ENCODE measurements around the gene ESYT1.

Gene ESYT1

DNA sequence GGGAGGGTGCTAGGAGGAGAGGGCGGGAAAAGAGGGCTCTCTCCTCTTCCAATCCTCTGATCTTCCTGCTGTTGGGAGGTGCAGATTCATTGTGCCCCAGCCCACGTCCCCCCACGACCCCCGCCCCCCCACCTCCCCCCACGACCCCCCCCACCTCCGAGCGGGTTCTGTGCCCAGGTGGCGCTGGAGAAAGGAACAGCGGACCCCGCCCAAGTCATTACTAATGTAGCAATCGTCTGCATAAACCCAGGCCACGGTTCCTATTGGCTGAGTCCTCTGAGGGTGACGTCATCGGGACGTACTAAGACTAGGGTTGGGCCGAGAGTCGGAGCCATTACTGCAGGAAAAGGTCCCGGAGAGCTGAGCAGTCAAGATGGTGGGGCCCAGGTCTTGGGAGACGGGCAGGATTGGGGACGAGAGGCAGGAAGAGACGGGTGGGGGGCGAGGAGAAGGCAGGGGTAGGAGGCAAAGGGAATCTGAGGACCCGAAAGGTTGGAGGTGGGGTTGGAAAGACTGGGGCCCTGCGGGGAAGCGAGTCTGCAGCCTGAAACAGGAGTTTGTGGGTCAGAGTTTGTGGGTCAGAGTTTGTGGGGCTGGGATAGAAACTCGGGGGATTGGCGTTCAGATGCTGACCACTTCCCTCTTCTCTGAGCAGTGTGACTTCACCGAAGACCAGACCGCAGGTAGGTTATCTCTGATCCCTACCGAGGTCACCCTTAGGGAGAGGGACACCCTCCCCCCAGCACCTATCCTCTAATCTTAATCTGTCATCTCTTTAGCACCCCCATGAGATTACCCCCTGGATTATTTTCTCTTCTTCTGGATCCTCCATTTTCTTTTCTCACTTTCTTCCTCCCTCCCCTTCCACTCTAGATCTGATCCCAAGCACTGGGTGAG is 30.2 kb downstream of the ESYT1 start, which contains the start of gene MYL6:
Gene MYL6 (plus strand): TSS at position 331 of the 897 bp plus-strand sequence. CDS start 43 bp downstream, at position 374.
- Histone ChIP-seq H3K27ac (ENCODE audit: extremely low read depth, low read depth, low read length) (peak within 1 kb of the TSS; percentile 92), H3K4me3 (ENCODE audit: low read depth, low read length) (peak within 1 kb of the TSS; percentile 90), H3K9me3 (ENCODE audit: control insufficient read depth, insufficient read depth, low read depth, low read length) (no peaks in the 10 kb centered on the region), H3K36me3 (ENCODE audit: control insufficient read depth in 2 of 2, insufficient read depth in 1 of 2, low read length in 2 of 2) (peaks cover 16 to 63% of the 10 kb centered on the region in 2 experiments), H3K4me1 (ENCODE audit: control insufficient read depth, insufficient read depth, low read length) (peaks cover 3% of the 10 kb centered on the region; the same call in 1 of the 2 replicates)
- CTCF ChIA-PET = interaction anchor here (0.6 to 2.0 kb wide), 6 partner anchors 31 to 396 kb away, joined by 3 to 17 read pairs (median 6); partner anchors contain the start of genes ERBB3, ESYT1 and SMARCC2
- POLR2A ChIA-PET = interaction anchor here (0.5 to 2.8 kb wide), 18 partner anchors 10 to 478 kb away, joined by 3 to 42 read pairs (median 4); partner anchors contain the start of genes ESYT1, PA2G4, RNF41 and SMARCC2
- TF ChIP-seq ZNF169 (tag by site-specific recombination; IDR thresholded peaks at IDR 0.05) (peak; percentile 63; the same call in 1 of the 2 replicates), ZNF324 (tag by site-specific recombination; IDR thresholded peaks at IDR 0.05) (peak; percentile 91), ZNF610 (tag by site-specific recombination; IDR thresholded peaks at IDR 0.05; ENCODE audit: borderline replicate concordance) (peak; percentile 61; the same call in 1 of the 2 replicates), ZEB2 (tag by site-specific recombination; IDR thresholded peaks at IDR 0.05) (peak; percentile 60; the same call in 1 of the 2 replicates), ZNF48 (tag by site-specific recombination; IDR thresholded peaks at IDR 0.05) (no peak), SCRT1 (tag by site-specific recombination; IDR thresholded peaks at IDR 0.05; ENCODE audit: borderline replicate concordance) (peak; percentile 11; the same call in 1 of the 2 replicates), ZNF366 (tag by site-specific recombination; conservative IDR thresholded peaks at IDR 0.05) (peak; percentile 65; the same call in 1 of the 2 replicates), GLI2 (tag by site-specific recombination; IDR thresholded peaks at IDR 0.05; ENCODE audit: borderline replicate concordance, low read depth) (no peak), ZBTB17 (tag by site-specific recombination; IDR thresholded peaks at IDR 0.05) (peak; percentile 72), ZNF391 (tag by site-specific recombination; IDR thresholded peaks at IDR 0.05; ENCODE audit: borderline replicate concordance, low read depth) (peak; percentile 98), ZNF311 (tag by site-specific recombination; IDR thresholded peaks at IDR 0.05; ENCODE audit: borderline replicate concordance) (no peak), ZNF350 (tag by site-specific recombination; IDR thresholded peaks at IDR 0.05) (no peak), ZNF302 (tag by site-specific recombination; IDR thresholded peaks at IDR 0.05; ENCODE audit: low read depth) (no peak), IKZF3 (tag by site-specific recombination; IDR thresholded peaks at IDR 0.05) (peak; percentile 81), ZXDB (tag by site-specific recombination; IDR thresholded peaks at IDR 0.05) (peak; percentile 89), KLF1 (tag by site-specific recombination; IDR thresholded peaks at IDR 0.05) (peak; percentile 84), ZNF549 (tag by site-specific recombination; IDR thresholded peaks at IDR 0.05) (no peak), TRIM28 (IDR thresholded peaks at IDR 0.05; ENCODE audit: borderline replicate concordance, low read length) (no peak), ZNF76 (tag by site-specific recombination; IDR thresholded peaks at IDR 0.05; ENCODE audit: borderline replicate concordance, low read depth) (peak; percentile 83), ZNF223 (tag by site-specific recombination; IDR thresholded peaks at IDR 0.05) (no peak; the same call in 1 of the 2 replicates), ZNF248 (tag by site-specific recombination; IDR thresholded peaks at IDR 0.05) (no peak), ZNF184 (tag by site-specific recombination; IDR thresholded peaks at IDR 0.05) (no peak), HOXD13 (CRISPR knock-in tag; IDR thresholded peaks at IDR 0.05; ENCODE audit: borderline replicate concordance) (no peak), ZBTB8A (tag by site-specific recombination; IDR thresholded peaks at IDR 0.05) (peak; percentile 67), ZNF214 (tag by site-specific recombination; IDR thresholded peaks at IDR 0.05; ENCODE audit: borderline replicate concordance) (no peak), ZNF426 (tag by site-specific recombination; IDR thresholded peaks at IDR 0.05) (no peak), ZNF341 (tag by site-specific recombination; IDR thresholded peaks at IDR 0.05; ENCODE audit: low read depth) (peak; percentile 86)
- TF ChIP-seq, protein P1, sequence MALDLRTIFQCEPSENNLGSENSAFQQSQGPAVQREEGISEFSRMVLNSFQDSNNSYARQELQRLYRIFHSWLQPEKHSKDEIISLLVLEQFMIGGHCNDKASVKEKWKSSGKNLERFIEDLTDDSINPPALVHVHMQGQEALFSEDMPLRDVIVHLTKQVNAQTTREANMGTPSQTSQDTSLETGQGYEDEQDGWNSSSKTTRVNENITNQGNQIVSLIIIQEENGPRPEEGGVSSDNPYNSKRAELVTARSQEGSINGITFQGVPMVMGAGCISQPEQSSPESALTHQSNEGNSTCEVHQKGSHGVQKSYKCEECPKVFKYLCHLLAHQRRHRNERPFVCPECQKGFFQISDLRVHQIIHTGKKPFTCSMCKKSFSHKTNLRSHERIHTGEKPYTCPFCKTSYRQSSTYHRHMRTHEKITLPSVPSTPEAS (tag by site-specific recombination; IDR thresholded peaks at IDR 0.05) = peak; percentile 44; the same call in 1 of the 2 replicates
- TF ChIP-seq, protein P2, sequence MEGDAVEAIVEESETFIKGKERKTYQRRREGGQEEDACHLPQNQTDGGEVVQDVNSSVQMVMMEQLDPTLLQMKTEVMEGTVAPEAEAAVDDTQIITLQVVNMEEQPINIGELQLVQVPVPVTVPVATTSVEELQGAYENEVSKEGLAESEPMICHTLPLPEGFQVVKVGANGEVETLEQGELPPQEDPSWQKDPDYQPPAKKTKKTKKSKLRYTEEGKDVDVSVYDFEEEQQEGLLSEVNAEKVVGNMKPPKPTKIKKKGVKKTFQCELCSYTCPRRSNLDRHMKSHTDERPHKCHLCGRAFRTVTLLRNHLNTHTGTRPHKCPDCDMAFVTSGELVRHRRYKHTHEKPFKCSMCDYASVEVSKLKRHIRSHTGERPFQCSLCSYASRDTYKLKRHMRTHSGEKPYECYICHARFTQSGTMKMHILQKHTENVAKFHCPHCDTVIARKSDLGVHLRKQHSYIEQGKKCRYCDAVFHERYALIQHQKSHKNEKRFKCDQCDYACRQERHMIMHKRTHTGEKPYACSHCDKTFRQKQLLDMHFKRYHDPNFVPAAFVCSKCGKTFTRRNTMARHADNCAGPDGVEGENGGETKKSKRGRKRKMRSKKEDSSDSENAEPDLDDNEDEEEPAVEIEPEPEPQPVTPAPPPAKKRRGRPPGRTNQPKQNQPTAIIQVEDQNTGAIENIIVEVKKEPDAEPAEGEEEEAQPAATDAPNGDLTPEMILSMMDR (tag by site-specific recombination; IDR thresholded peaks at IDR 0.05) = peak; percentile 30
- TF ChIP-seq, protein P3, sequence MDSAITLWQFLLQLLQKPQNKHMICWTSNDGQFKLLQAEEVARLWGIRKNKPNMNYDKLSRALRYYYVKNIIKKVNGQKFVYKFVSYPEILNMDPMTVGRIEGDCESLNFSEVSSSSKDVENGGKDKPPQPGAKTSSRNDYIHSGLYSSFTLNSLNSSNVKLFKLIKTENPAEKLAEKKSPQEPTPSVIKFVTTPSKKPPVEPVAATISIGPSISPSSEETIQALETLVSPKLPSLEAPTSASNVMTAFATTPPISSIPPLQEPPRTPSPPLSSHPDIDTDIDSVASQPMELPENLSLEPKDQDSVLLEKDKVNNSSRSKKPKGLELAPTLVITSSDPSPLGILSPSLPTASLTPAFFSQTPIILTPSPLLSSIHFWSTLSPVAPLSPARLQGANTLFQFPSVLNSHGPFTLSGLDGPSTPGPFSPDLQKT (IDR thresholded peaks at IDR 0.05; ENCODE audit: borderline replicate concordance, low read depth, low read length) = no peak
